ENCODE measurements around the gene WDR74.

The WDR74 gene

DNA sequence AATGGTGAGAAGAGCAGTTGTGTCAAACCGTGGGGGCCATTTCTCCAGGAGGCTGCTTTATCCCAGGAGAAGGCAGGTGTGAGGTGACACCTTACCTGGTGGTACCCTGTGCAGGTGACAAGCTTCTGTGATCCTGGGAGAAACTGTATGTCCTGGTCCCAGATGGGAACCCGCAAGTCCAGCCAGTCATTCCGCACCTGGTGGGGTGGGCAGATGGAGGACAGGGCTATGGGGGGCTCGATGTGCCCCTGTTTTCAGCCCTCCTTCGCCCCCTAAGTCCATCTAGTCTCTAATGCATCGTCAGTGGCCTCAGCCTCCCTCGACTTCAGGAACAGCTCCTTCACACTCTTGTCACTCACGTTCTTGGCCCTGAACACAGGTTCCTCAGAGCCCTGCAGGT is 4.1 kb downstream of the WDR74 start:
- Histone ChIP-seq H2AFZ (ENCODE audit: low read depth, low read length) (no peak overlapping the region), H3K4me2 (ENCODE audit: low read length, poor library complexity, severe bottlenecking) (no peak overlapping the region), H2BK5ac (ENCODE audit: low read depth, low read length, poor library complexity, severe bottlenecking) (no peak overlapping the region), H3K27ac (ENCODE audit: low read length, poor library complexity, severe bottlenecking) (no peak overlapping the region), H3K36me3 (ENCODE audit: control insufficient read depth in 1 of 2, insufficient read depth in 2 of 2, low read depth in 1 of 2, low read length in 2 of 2) (peaks cover 34 to 36% of the 10 kb centered on the region in 2 experiments), H3K4me1 (ENCODE audit: control insufficient read depth, insufficient read depth, low read depth, low read length) (peaks cover 16% of the 10 kb centered on the region), H2BK15ac (ENCODE audit: low read depth, poor library complexity, severe bottlenecking) (no peak overlapping the region), H2BK12ac (ENCODE audit: low read length in 2 of 2) (no peak overlapping the region), H3K18ac (ENCODE audit: low read depth in 1 of 2, low read length in 2 of 2) (no peak overlapping the region), H3K79me1 (replicated peaks; ENCODE audit: low read length, poor library complexity, severe bottlenecking) (peaks cover 26% of the 10 kb centered on the region), H2BK120ac (ENCODE audit: low read depth, low read length) (no peak overlapping the region), H4K8ac (ENCODE audit: low read length) (no peak overlapping the region), H4K91ac (ENCODE audit: low read length) (no peak overlapping the region), H3K9me3 (ENCODE audit: control insufficient read depth, low read length) (no peaks in the 10 kb centered on the region), H2AK5ac (ENCODE audit: low read length, severe bottlenecking) (no peak overlapping the region), H3K4ac (ENCODE audit: low read depth in 1 of 2, low read length in 2 of 2) (no peak overlapping the region), H3K14ac (ENCODE audit: low read length in 2 of 2) (no peak overlapping the region), H3K4me3 (ENCODE audit: insufficient read depth in 1 of 2, low read depth in 1 of 2, low read length in 2 of 2) (no peak overlapping the region), H3K9ac (ENCODE audit: low read length) (no peak overlapping the region), H3K23ac (ENCODE audit: low read length in 2 of 2) (no peak overlapping the region), H3K27me3 (ENCODE audit: control insufficient read depth in 1 of 2, insufficient read depth in 1 of 2, low read length in 2 of 2) (no peaks in the 10 kb centered on the region)
- 91% methylated on average over 8 of the region's 8 CpGs for WGBS
- DNase-seq = no peak

- H3K9me3 ChIP-seq (ENCODE audit: control insufficient read depth, low read length) = no peaks in the 10 kb centered on the region
- WGBS = 15% methylated on average over 39 of the region's 40 CpGs
- peak within 1 kb of the TSS; percentile 96 for H4K91ac ChIP-seq (ENCODE audit: low read length)
- peak within 1 kb of the TSS; percentile 82 for H3K4me2 ChIP-seq (ENCODE audit: low read length, poor library complexity, severe bottlenecking)
- peak within 1 kb of the TSS; percentile 82 for H3K27ac ChIP-seq (ENCODE audit: low read length, poor library complexity, severe bottlenecking)
- H3K36me3 ChIP-seq (ENCODE audit: control insufficient read depth in 1 of 2, insufficient read depth in 2 of 2, low read depth in 1 of 2, low read length in 2 of 2) = peaks cover 42 to 49% of the 10 kb centered on the region in 2 experiments
- H3K27me3 ChIP-seq (ENCODE audit: control insufficient read depth in 1 of 2, insufficient read depth in 1 of 2, low read length in 2 of 2) = no peaks in the 10 kb centered on the region
- peak within 1 kb of the TSS; percentile 48 to 93 for H3K4ac ChIP-seq (ENCODE audit: low read depth in 1 of 2, low read length in 2 of 2)
- peak within 1 kb of the TSS; percentile 83 for H2BK5ac ChIP-seq (ENCODE audit: low read depth, low read length, poor library complexity, severe bottlenecking)
- DNase-seq = no peak
- peaks cover 21% of the 10 kb centered on the region for H3K79me1 ChIP-seq (replicated peaks; ENCODE audit: low read length, poor library complexity, severe bottlenecking)
- H3K18ac ChIP-seq (ENCODE audit: low read depth in 1 of 2, low read length in 2 of 2) = peak within 1 kb of the TSS; percentile 88 to 90
- H3K9ac ChIP-seq (ENCODE audit: low read length) = peak within 1 kb of the TSS; percentile 98
- peak within 1 kb of the TSS in 1 of 2 experiments; percentile 88 for H3K14ac ChIP-seq (ENCODE audit: low read length in 2 of 2)
- peak within 1 kb of the TSS; percentile 88 for H2BK15ac ChIP-seq (ENCODE audit: low read depth, poor library complexity, severe bottlenecking)
- peak within 1 kb of the TSS in 1 of 2 experiments; percentile 78 for H3K23ac ChIP-seq (ENCODE audit: low read length in 2 of 2)
- H2BK120ac ChIP-seq (ENCODE audit: low read depth, low read length) = peak within 1 kb of the TSS; percentile 84
- H2AK5ac ChIP-seq (ENCODE audit: low read length, severe bottlenecking) = no peak within 1 kb of the TSS
- peak within 1 kb of the TSS in 1 of 2 experiments; percentile 75 for H2BK12ac ChIP-seq (ENCODE audit: low read length in 2 of 2)
- H2AFZ ChIP-seq (ENCODE audit: low read depth, low read length) = peak within 1 kb of the TSS; percentile 96
- peak within 1 kb of the TSS; percentile 85 to 98 for H3K4me3 ChIP-seq (ENCODE audit: insufficient read depth in 1 of 2, low read depth in 1 of 2, low read length in 2 of 2)
- H4K8ac ChIP-seq (ENCODE audit: low read length) = peak within 1 kb of the TSS; percentile 98
- H3K4me1 ChIP-seq (ENCODE audit: control insufficient read depth, insufficient read depth, low read depth, low read length) = peaks cover 17% of the 10 kb centered on the region
Observed at GRCh38 chr11:62832336-62833234, 6.8 kb downstream of the WDR74 start, which contains the start of gene TEX54. Gene TEX54 (minus strand): TSS chr11:62832841.

DNA sequence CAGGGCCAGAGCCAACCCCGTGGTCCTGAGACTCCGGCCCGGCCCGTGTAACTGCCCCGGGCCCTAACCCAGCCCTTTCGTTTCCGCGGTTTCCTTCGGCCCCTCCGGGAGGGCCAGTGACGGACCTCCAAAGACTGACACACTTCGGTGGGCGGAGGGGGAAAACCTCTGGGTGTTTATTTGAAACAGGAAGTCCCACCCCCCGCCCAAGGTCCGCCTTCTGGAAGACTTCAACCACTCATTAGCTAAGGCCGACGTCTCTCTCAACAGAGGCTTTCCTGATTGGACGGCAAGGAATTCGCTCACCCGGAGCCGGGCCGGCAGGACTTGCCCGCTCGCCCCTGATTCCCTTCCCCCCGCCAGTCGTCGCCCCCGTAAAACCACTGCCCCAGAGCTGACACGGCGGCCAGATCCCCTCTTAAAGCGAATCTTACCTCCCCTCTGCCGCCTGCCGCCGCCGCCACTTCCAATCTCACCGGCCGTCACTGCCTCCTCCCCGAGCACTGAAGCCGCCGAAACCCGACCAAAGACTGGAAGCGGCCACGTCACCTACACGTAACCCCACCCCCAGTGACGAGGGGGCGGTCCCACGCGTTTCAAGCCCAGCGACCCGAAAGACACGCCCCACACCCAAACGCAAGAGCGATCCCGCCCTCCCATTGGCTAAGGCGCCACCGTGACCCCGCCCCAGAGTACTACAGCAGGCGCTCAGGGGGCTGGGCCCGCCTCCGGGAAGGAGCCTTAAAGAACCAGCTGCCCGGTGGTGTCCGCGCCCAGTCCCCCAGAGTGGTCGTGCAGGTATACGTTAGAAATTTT is 7.7 kb downstream of the WDR74 start, which contains the start of gene STX5:
STX5 (minus strand) TSS at position 532 of the 816 bp plus-strand sequence. CDS start 808 bp downstream, outside the sequence.
- Histone ChIP-seq H2BK5ac (ENCODE audit: low read depth, low read length, poor library complexity, severe bottlenecking) (peak within 1 kb of the TSS; percentile 83), H3K9ac (ENCODE audit: low read length) (peak within 1 kb of the TSS; percentile 98), H2BK15ac (ENCODE audit: low read depth, poor library complexity, severe bottlenecking) (peak within 1 kb of the TSS; percentile 88), H3K14ac (ENCODE audit: low read length in 2 of 2) (peak within 1 kb of the TSS in 1 of 2 experiments; percentile 88), H3K36me3 (ENCODE audit: control insufficient read depth in 1 of 2, insufficient read depth in 2 of 2, low read depth in 1 of 2, low read length in 2 of 2) (peaks cover 48 to 56% of the 10 kb centered on the region in 2 experiments), H3K79me1 (replicated peaks; ENCODE audit: low read length, poor library complexity, severe bottlenecking) (peaks cover 23% of the 10 kb centered on the region), H3K27ac (ENCODE audit: low read length, poor library complexity, severe bottlenecking) (peak within 1 kb of the TSS; percentile 82), H2AFZ (ENCODE audit: low read depth, low read length) (peak within 1 kb of the TSS; percentile 96), H4K8ac (ENCODE audit: low read length) (peak within 1 kb of the TSS; percentile 98), H3K18ac (ENCODE audit: low read depth in 1 of 2, low read length in 2 of 2) (peak within 1 kb of the TSS; percentile 88 to 90), H2BK120ac (ENCODE audit: low read depth, low read length) (peak within 1 kb of the TSS; percentile 84), H3K4ac (ENCODE audit: low read depth in 1 of 2, low read length in 2 of 2) (peak within 1 kb of the TSS; percentile 48 to 93), H3K4me2 (ENCODE audit: low read length, poor library complexity, severe bottlenecking) (peak within 1 kb of the TSS; percentile 91), H3K9me3 (ENCODE audit: control insufficient read depth, low read length) (no peaks in the 10 kb centered on the region), H3K4me3 (ENCODE audit: insufficient read depth in 1 of 2, low read depth in 1 of 2, low read length in 2 of 2) (peak within 1 kb of the TSS; percentile 85 to 98), H2BK12ac (ENCODE audit: low read length in 2 of 2) (peak within 1 kb of the TSS in 1 of 2 experiments; percentile 75), H2AK5ac (ENCODE audit: low read length, severe bottlenecking) (no peak within 1 kb of the TSS), H3K23ac (ENCODE audit: low read length in 2 of 2) (peak within 1 kb of the TSS in 1 of 2 experiments; percentile 87), H3K27me3 (ENCODE audit: control insufficient read depth in 1 of 2, insufficient read depth in 1 of 2, low read length in 2 of 2) (no peaks in the 10 kb centered on the region), H4K91ac (ENCODE audit: low read length) (peak within 1 kb of the TSS; percentile 96), H3K4me1 (ENCODE audit: control insufficient read depth, insufficient read depth, low read depth, low read length) (peaks cover 17% of the 10 kb centered on the region)
- WGBS = under 1% methylated on average over 58 of the region's 65 CpGs
- DNase-seq = peak; percentile 99

All from mesenchymal stem cell (in vitro differentiated cells and primary cell).